Keratinocyte (primary cell): ENCODE data around the gene PER1. TPM values are rescaled to one million over a fixed set of nuclear protein-coding genes. Genes with fewer than 3 reads are reported as not detected.

Experiments
- DNase-seq: peaks from one replicate; pipeline ENCODE4 v3.0.0-alpha.2; 2011; ENCODE audit warnings: low read depth, missing footprints, low spot score
- FAIRE-seq: peaks from 2 replicates; lab custom pipeline; 2011; peaks lifted over from hg19 to GRCh38; lab: Jason Lieb, UNC
- H2AFZ ChIP-seq: 2 replicates; pipeline ENCODE4 v1.6.0; 2012; ENCODE audit warnings: low read length, control low read depth, inconsistent platforms; ENCODE audit not compliant: control insufficient read depth
- H3K27ac ChIP-seq: 2 replicates; pipeline ENCODE4 v1.5.1; 2011; ENCODE audit warnings: low read length; ENCODE audit not compliant: control insufficient read depth, insufficient read depth
- H3K27me3 ChIP-seq: 3 replicates; pipeline ENCODE4 v1.6.0; 2011; ENCODE audit warnings: low read length; ENCODE audit not compliant: control insufficient read depth, insufficient read depth; ENCODE audit errors: extremely low read depth
- H3K36me3 ChIP-seq, 2 experiments: 2 replicates in 1 of 2; 3 replicates in 1 of 2; pipeline ENCODE4 v1.5.1; 2011; ENCODE audit warnings: low read length in 2 of 2, mild to moderate bottlenecking in 1 of 2; ENCODE audit not compliant: control insufficient read depth in 2 of 2, insufficient read depth in 2 of 2; ENCODE audit errors: extremely low read depth in 1 of 2
- H3K4me1 ChIP-seq: 3 replicates; pipeline ENCODE4 v1.5.1; 2011; ENCODE audit warnings: low read length; ENCODE audit not compliant: control insufficient read depth, insufficient read depth; ENCODE audit errors: extremely low read depth
- H3K4me2 ChIP-seq: 3 replicates; pipeline ENCODE4 v1.6.0; 2011; ENCODE audit warnings: low read depth, low read length; ENCODE audit not compliant: control insufficient read depth, insufficient read depth; ENCODE audit errors: extremely low read depth
- H3K4me3 ChIP-seq, 3 experiments: fragments of 200-600 bp in 1 of 3; sonication (generic) in 1 of 3; 2 replicates in 2 of 3; 3 replicates in 1 of 3; pipeline ENCODE4 v1.5.1; 2011 to 2016; ENCODE audit warnings: low read length in 3 of 3, mild to moderate bottlenecking in 3 of 3, control low read depth in 2 of 3, inconsistent platforms in 1 of 3, low read depth in 1 of 3, mixed read lengths in 1 of 3, mixed run types in 1 of 3, moderate library complexity in 1 of 3; ENCODE audit not compliant: control insufficient read depth in 2 of 3, insufficient read depth in 2 of 3; ENCODE audit errors: extremely low read depth in 1 of 3
- H3K79me2 ChIP-seq: 2 replicates; pipeline ENCODE4 v1.6.0; 2012; ENCODE audit warnings: low read length; ENCODE audit not compliant: control insufficient read depth, insufficient read depth
- H3K9ac ChIP-seq: 3 replicates; pipeline ENCODE4 v1.6.0; 2011; ENCODE audit warnings: low read length; ENCODE audit not compliant: control insufficient read depth, insufficient read depth; ENCODE audit errors: extremely low read depth
- H3K9me1 ChIP-seq: 3 replicates; pipeline ENCODE4 v1.6.0; 2011; ENCODE audit warnings: low read length; ENCODE audit not compliant: control insufficient read depth, insufficient read depth; ENCODE audit errors: extremely low read depth
- H3K9me3 ChIP-seq: 2 replicates; pipeline ENCODE4 v1.5.1; 2012; ENCODE audit warnings: low read depth, low read length; ENCODE audit not compliant: control insufficient read depth
- H4K20me1 ChIP-seq: 3 replicates; pipeline ENCODE4 v1.6.0; 2011; ENCODE audit warnings: low read length; ENCODE audit not compliant: control insufficient read depth, insufficient read depth; ENCODE audit errors: extremely low read depth
- EZH2 ChIP-seq: IDR thresholded peaks from one replicate; pipeline ENCODE4 v1.6.1; 2012; ENCODE audit warnings: inconsistent platforms, mild to moderate bottlenecking, low read length, moderate library complexity
- dilution Hi-C: fragments of 300-500 bp; cut with MboI; formaldehyde crosslinking; loops from one replicate; pipeline ENCODE4 v1.7.0; 2020; ENCODE audit warnings: low sequenced_read_pairs; ENCODE audit not compliant: extremely low pct_ligation_motif_present
- polyA plus RNA-seq, 5 experiments: library from polyadenylated mRNA; depleted of rRNA in 3 of 5; stranded (reverse) in 3 of 5; stranded (forward) in 1 of 5; unstranded in 1 of 5; fragments of >200 nt; gene quantifications; 1 replicate in 1 of 5; 2 replicates in 3 of 5; 3 replicates in 1 of 5; pipeline versions ENCODE4 v1.2.1 to v1.2.3, GENCODE V29; 2011 to 2012; ENCODE audit warnings: missing spikeins in 2 of 5, low read depth in 1 of 5, low replicate concordance in 1 of 5
- TF ChIP-seq, protein P1 (sequence below), 3 experiments: IDR thresholded peaks in 1 of 3; conservative IDR thresholded peaks in 1 of 3; optimal IDR thresholded peaks in 1 of 3; 2 replicates in 2 of 3; 3 replicates in 1 of 3; pipeline versions ENCODE3 to v1.5.1; 2011; ENCODE audit warnings: low read length in 3 of 3, mild to moderate bottlenecking in 3 of 3, moderate library complexity in 2 of 3, control low read depth in 1 of 3, inconsistent platforms in 1 of 3; ENCODE audit not compliant: insufficient read depth in 2 of 3; ENCODE audit errors: extremely low read depth in 1 of 3

The PER1 gene
- polyA plus RNA-seq, 1 donor (not counting 4 experiments of a cell fraction or from before 2014, with no cell fraction given) = 15.1 TPM

DNA sequence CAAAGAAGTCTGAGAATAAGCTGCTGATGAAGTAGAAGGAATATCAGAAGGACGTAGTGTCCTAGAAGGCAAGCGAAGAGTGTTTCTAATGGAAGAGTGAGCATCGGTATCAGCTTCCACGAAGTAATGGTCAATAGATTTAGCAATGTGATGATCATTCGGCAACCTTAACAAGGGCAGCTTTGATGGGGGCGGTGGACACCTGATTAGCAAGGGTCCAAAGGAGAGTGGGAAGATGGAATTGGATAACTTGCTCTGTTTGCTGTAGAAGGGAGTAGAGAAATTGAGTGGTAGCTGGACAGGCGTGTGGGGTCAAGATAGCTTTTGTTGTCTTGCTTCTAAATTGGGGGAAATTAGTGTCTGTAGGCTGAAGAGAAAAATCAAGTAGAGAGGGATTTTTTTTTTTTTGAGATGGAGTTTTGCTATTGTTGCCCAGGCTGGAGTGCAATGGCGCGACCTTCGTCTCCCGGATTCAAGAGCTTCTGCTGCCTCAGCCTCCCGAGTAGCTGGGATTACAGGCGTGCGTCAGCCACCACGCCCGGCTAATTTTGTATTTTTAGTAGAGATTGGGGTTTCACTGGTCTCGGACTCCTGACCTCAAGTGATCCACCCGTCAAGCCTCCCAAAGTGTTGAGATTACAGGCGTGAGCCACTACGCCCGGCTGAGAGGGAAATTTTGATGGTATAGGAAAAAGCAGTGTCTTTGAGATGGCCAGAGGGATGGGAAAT is 14.4 kb downstream of the PER1 start:
- TF ChIP-seq, protein P1, sequence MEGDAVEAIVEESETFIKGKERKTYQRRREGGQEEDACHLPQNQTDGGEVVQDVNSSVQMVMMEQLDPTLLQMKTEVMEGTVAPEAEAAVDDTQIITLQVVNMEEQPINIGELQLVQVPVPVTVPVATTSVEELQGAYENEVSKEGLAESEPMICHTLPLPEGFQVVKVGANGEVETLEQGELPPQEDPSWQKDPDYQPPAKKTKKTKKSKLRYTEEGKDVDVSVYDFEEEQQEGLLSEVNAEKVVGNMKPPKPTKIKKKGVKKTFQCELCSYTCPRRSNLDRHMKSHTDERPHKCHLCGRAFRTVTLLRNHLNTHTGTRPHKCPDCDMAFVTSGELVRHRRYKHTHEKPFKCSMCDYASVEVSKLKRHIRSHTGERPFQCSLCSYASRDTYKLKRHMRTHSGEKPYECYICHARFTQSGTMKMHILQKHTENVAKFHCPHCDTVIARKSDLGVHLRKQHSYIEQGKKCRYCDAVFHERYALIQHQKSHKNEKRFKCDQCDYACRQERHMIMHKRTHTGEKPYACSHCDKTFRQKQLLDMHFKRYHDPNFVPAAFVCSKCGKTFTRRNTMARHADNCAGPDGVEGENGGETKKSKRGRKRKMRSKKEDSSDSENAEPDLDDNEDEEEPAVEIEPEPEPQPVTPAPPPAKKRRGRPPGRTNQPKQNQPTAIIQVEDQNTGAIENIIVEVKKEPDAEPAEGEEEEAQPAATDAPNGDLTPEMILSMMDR (optimal IDR thresholded peaks at IDR 0.05 in 1 of 3, IDR thresholded peaks at IDR 0.05 in 1 of 3, conservative IDR thresholded peaks at IDR 0.05 in 1 of 3; ENCODE audit: extremely low read depth in 1 of 3, insufficient read depth in 2 of 3, low read length in 3 of 3) = no peak
- TF ChIP-seq EZH2 = no peak
- Histone ChIP-seq H3K9me3 (no peaks in the 10 kb centered on the region), H3K4me3 (peak overlapping the region; percentile 1 to 75 (median 56)), H3K4me1 (peaks cover 23% of the 10 kb centered on the region), H2AFZ (peak overlapping the region; percentile 83), H3K27ac (peak overlapping the region; percentile 59), H4K20me1 (peaks cover 4% of the 10 kb centered on the region), H3K4me2 (peak overlapping the region; percentile 99), H3K79me2 (no peaks in the 10 kb centered on the region), H3K27me3 (no peaks in the 10 kb centered on the region), H3K36me3 (peaks cover 24 to 30% of the 10 kb centered on the region in 2 experiments), H3K9me1 (no peaks in the 10 kb centered on the region), H3K9ac (peak overlapping the region; percentile 68)
- FAIRE-seq (no peak), DNase-seq (no peak)
- dilution Hi-C loops = no loop called here

DNA sequence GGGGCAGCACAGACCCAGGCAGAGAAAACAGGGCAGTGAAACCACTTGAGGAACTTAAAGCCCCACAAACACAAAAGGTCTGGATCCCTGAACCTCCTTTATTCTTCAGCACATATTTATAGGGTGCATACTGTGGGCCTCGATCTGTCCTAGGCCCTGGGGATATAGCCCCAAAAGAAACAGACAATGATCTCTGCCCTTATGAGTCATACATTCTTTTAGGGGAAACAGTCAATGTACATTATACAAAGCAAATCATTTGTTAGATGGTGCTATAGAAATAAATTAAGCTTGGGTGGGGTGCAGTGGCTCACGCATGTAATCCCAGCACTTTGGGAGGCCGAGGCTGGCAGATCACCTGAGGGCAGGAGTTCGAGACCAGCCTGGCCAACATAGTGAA is 18.3 kb downstream of the PER1 start:
- dilution Hi-C loops = no loop called here
- Histone ChIP-seq H3K9ac (no peak overlapping the region), H3K79me2 (no peaks in the 10 kb centered on the region), H3K4me2 (peak overlapping the region; percentile 19), H3K9me1 (no peaks in the 10 kb centered on the region), H2AFZ (no peak overlapping the region), H3K4me1 (peaks cover 17% of the 10 kb centered on the region), H3K27me3 (no peaks in the 10 kb centered on the region), H4K20me1 (peaks cover under 1% of the 10 kb centered on the region), H3K9me3 (no peaks in the 10 kb centered on the region), H3K36me3 (no peaks in the 10 kb centered on the region), H3K27ac (no peak overlapping the region), H3K4me3 (no peak overlapping the region)
- TF ChIP-seq, protein P1 (optimal IDR thresholded peaks at IDR 0.05 in 1 of 3, IDR thresholded peaks at IDR 0.05 in 1 of 3, conservative IDR thresholded peaks at IDR 0.05 in 1 of 3; ENCODE audit: extremely low read depth in 1 of 3, insufficient read depth in 2 of 3, low read length in 3 of 3) = no peak
- TF ChIP-seq EZH2 = no peak
- peak; percentile 20 for FAIRE-seq
- DNase-seq = no peak
